Glomerular endothelial cell (primary cell): ENCODE results near the gene SEC11C. TPM values are rescaled to one million over a fixed set of nuclear protein-coding genes. Genes with fewer than 3 reads are reported as not detected.

Experiments used
- DNase-seq: peaks from one replicate; pipeline ENCODE4 v3.0.0-alpha.2; 2011; ENCODE audit warnings: low read depth, low spot score; ENCODE audit errors: extremely low read depth
- total RNA-seq: library from RNA; depleted of rRNA; stranded (reverse); fragments of >200 nt; gene quantifications from 2 replicates; pipeline ENCODE4 v1.2.3, GENCODE V29; 2015

SEC11C gene
- total RNA-seq, 1 donor from 2014 or later = 15.1 TPM

GRCh38 chr18:59207506-59207905 lies 67.8 kb downstream of the SEC11C start:
- DNase-seq = no peak

Other genes starting within 250 kb of the SEC11C start
- gene GRP, start 80.3 kb downstream of the SEC11C start, total RNA-seq = not detected in 2 replicates
- not detected in 2 replicates for gene RAX, start 133.6 kb downstream of the SEC11C start, total RNA-seq
- gene CPLX4, start 178.8 kb downstream of the SEC11C start, total RNA-seq = not detected in 2 replicates
- 101 and 117 TPM in 2 replicates for gene LMAN1, start 219.4 kb downstream of the SEC11C start, total RNA-seq